ENCODE data around the gene PCYT1B.

Gene PCYT1B

GRCh38 chrX:24515447-24515846, 131.7 kb downstream of the PCYT1B start:
- FAIRE-seq, result peak; percentile 68

GRCh38 chrX:24513416-24513815, 133.7 kb downstream of the PCYT1B start:
- FAIRE-seq, result no peak

GRCh38 chrX:24508375-24508774, 138.8 kb downstream of the PCYT1B start:
- no peak for FAIRE-seq

Measured in TTC549 (cell line).